Vagina (tissue), 2 donors: Measurements from ENCODE around the gene LPP. TPM values are rescaled to one million over a fixed set of nuclear protein-coding genes. Genes with fewer than 3 reads are reported as not detected.
A peak's percentile ranks its signal among the peaks of the same experiment; 100 is the strongest.

Experiments
- DNase-seq, 2 donors: peaks; one replicate each; pipeline ENCODE4 v3.0.0-alpha.2; 2017; ENCODE audit errors: extremely low spot score in 2 of 2
- H3K27ac ChIP-seq: fragments of 200-600 bp; sonication (generic); one replicate; pipeline ENCODE4 v1.5.1; 2019
- H3K27me3 ChIP-seq: fragments of 200-600 bp; sonication (generic); one replicate; pipeline ENCODE4 v1.5.1; 2019
- H3K36me3 ChIP-seq, 2 donors: fragments of 200-600 bp; sonication (generic); one replicate each; pipeline ENCODE4 v1.5.1; 2017 to 2019
- H3K4me1 ChIP-seq: fragments of 200-600 bp; sonication (generic); one replicate; pipeline ENCODE4 v1.5.1; 2019
- H3K4me3 ChIP-seq, 2 donors: fragments of 200-600 bp; sonication (generic); 1 replicate in 1 of 2; 2 replicates in 1 of 2; pipeline ENCODE4 v1.5.1; 2016 to 2019
- H3K9me3 ChIP-seq: fragments of 200-600 bp; sonication (generic); one replicate; pipeline ENCODE4 v1.5.1; 2019
- CTCF ChIP-seq, 3 experiments: fragments of 450-650 bp in 2 of 3; fragments of 200-600 bp in 1 of 3; sonication (generic) in 1 of 3; IDR thresholded peaks; one replicate each; pipeline ENCODE4 v1.5.1; 2017 to 2019; ENCODE audit warnings: antibody characterized with exemption in 3 of 3, mild to moderate bottlenecking in 2 of 3, moderate library complexity in 2 of 3
- POLR2A ChIP-seq, 2 donors: fragments of 450-650 bp; IDR thresholded peaks; one replicate each; pipeline ENCODE4 v1.6.1; 2017; ENCODE audit warnings: antibody characterized with exemption in 2 of 2, mild to moderate bottlenecking in 2 of 2, moderate library complexity in 2 of 2
- POLR2AphosphoS5 ChIP-seq, 2 donors: sonication (generic); formaldehyde crosslinking; IDR thresholded peaks; one replicate each; pipeline ENCODE4 v1.9.0; 2017; ENCODE audit warnings: antibody characterized with exemption in 2 of 2, mild to moderate bottlenecking in 2 of 2, low read depth in 1 of 2; ENCODE audit not compliant: insufficient read depth in 1 of 2
- intact Hi-C: fragments of 100-400 bp; cut with DNase I; formaldehyde crosslinking; loops from one replicate; pipeline ENCODE4 v1.15.1; 2023
- total RNA-seq: library from RNA; depleted of rRNA; stranded (reverse); fragments of >200 nt; gene quantifications from one replicate; pipeline ENCODE4 v1.2.3, GENCODE V29; 2016

LPP gene
- total RNA-seq, 1 donor from 2014 or later: 248 TPM

GRCh38 chr3:188280627-188281026, 126.7 kb downstream of the LPP start:
- intact Hi-C loops: loop anchor here (10.0 kb wide), 1 partner anchor 536 kb away; the partner anchor contains the start of gene BCL6
- Histone ChIP-seq H3K27ac (no peak overlapping the region), H3K36me3 (no peaks in the 10 kb centered on the region), H3K9me3 (no peaks in the 10 kb centered on the region), H3K4me1 (peaks cover 55% of the 10 kb centered on the region), H3K4me3 (no peak overlapping the region), H3K27me3 (no peaks in the 10 kb centered on the region)
- no peak for DNase-seq
- TF ChIP-seq POLR2AphosphoS5 (IDR thresholded peaks at IDR 0.05; ENCODE audit: insufficient read depth in 1 of 2, low read depth in 1 of 2) (no peak), CTCF (IDR thresholded peaks at IDR 0.05) (no peak), POLR2A (IDR thresholded peaks at IDR 0.05) (no peak)

GRCh38 chr3:188282871-188283270, 128.9 kb downstream of the LPP start:
- no peak for TF ChIP-seq POLR2AphosphoS5 (IDR thresholded peaks at IDR 0.05; ENCODE audit: insufficient read depth in 1 of 2, low read depth in 1 of 2)
- no peak for TF ChIP-seq CTCF (IDR thresholded peaks at IDR 0.05)
- TF ChIP-seq POLR2A (IDR thresholded peaks at IDR 0.05): no peak
- no peaks in the 10 kb centered on the region for H3K36me3 ChIP-seq
- no peak overlapping the region for H3K4me3 ChIP-seq
- H3K9me3 ChIP-seq: no peaks in the 10 kb centered on the region
- no peaks in the 10 kb centered on the region for H3K27me3 ChIP-seq
- no peak for DNase-seq
- H3K27ac ChIP-seq: peak overlapping the region; percentile 47
- intact Hi-C loops: loop anchor here (10.0 kb wide), 1 partner anchor 538 kb away; the partner anchor contains the start of gene BCL6
- H3K4me1 ChIP-seq: peaks cover 53% of the 10 kb centered on the region

GRCh38 chr3:188283347-188283746, 129.4 kb downstream of the LPP start:
- intact Hi-C loops: loop anchor here (10.0 kb wide), 1 partner anchor 539 kb away; the partner anchor contains the start of gene BCL6
- no peaks in the 10 kb centered on the region for H3K27me3 ChIP-seq
- TF ChIP-seq POLR2AphosphoS5 (IDR thresholded peaks at IDR 0.05; ENCODE audit: insufficient read depth in 1 of 2, low read depth in 1 of 2) (peak in 1 of 2 donors; percentile 45), CTCF (IDR thresholded peaks at IDR 0.05) (no peak)
- H3K4me1 ChIP-seq: peaks cover 53% of the 10 kb centered on the region
- H3K36me3 ChIP-seq: no peaks in the 10 kb centered on the region
- no peaks in the 10 kb centered on the region for H3K9me3 ChIP-seq
- peak overlapping the region; percentile 47 for H3K27ac ChIP-seq
- H3K4me3 ChIP-seq: no peak overlapping the region
- no peak for DNase-seq

GRCh38 chr3:188284455-188285212, 130.7 kb downstream of the LPP start:
- TF ChIP-seq POLR2AphosphoS5 (IDR thresholded peaks at IDR 0.05; ENCODE audit: insufficient read depth in 1 of 2, low read depth in 1 of 2) (no peak), POLR2A (IDR thresholded peaks at IDR 0.05) (no peak), CTCF (IDR thresholded peaks at IDR 0.05) (no peak)

GRCh38 chr3:188286087-188286513, 132.1 kb downstream of the LPP start:
- H3K4me3 ChIP-seq: no peak overlapping the region
- peak in 1 of 2 donors; percentile 97 for DNase-seq
- intact Hi-C loops: loop anchor here (10.0 kb wide), 1 partner anchor 541 kb away; the partner anchor contains the start of gene BCL6
- peak overlapping the region; percentile 68 for H3K27ac ChIP-seq
- no peak for TF ChIP-seq CTCF (IDR thresholded peaks at IDR 0.05)
- TF ChIP-seq POLR2A (IDR thresholded peaks at IDR 0.05): no peak
- TF ChIP-seq POLR2AphosphoS5 (IDR thresholded peaks at IDR 0.05; ENCODE audit: insufficient read depth in 1 of 2, low read depth in 1 of 2): peak in 1 of 2 donors; percentile 70
- H3K9me3 ChIP-seq: no peaks in the 10 kb centered on the region
- H3K36me3 ChIP-seq: no peaks in the 10 kb centered on the region
- H3K27me3 ChIP-seq: no peaks in the 10 kb centered on the region
- H3K4me1 ChIP-seq: peaks cover 40% of the 10 kb centered on the region

More at GRCh38 chr3:188284455-188285212, 130.7 kb downstream of the LPP start:
- intact Hi-C loops: loop anchor here (10.0 kb wide), 1 partner anchor 540 kb away; the partner anchor contains the start of gene BCL6
- DNase-seq: no peak
- peaks cover 40% of the 10 kb centered on the region for H3K4me1 ChIP-seq
- no peak overlapping the region for H3K4me3 ChIP-seq
- H3K9me3 ChIP-seq: no peaks in the 10 kb centered on the region
- H3K27ac ChIP-seq: peak overlapping the region; percentile 47
- no peaks in the 10 kb centered on the region for H3K27me3 ChIP-seq
- no peaks in the 10 kb centered on the region for H3K36me3 ChIP-seq
